ENCODE results near the gene BCOR. TPM values are rescaled to one million over a fixed set of nuclear protein-coding genes. Genes with fewer than 3 reads are reported as not detected.

BCOR gene
- total RNA-seq, 1 experiment from 2014 or later: 0.68 TPM

GRCh38 chrX:40041915-40042314, 55.8 kb downstream of the BCOR start:
- H3K36me3 ChIP-seq (ENCODE audit: low read depth): no peaks in the 10 kb centered on the region
- intact Hi-C loops (cut with micrococcal nuclease; ENCODE audit: unreplicated experiment): no loop called here
- no peaks in the 10 kb centered on the region for H3K79me2 ChIP-seq (ENCODE audit: low read depth)
- no peak overlapping the region for H3K27ac ChIP-seq
- no peaks in the 10 kb centered on the region for H3K9me3 ChIP-seq (ENCODE audit: insufficient read depth, low read depth)
- TF ChIP-seq, protein P1, sequence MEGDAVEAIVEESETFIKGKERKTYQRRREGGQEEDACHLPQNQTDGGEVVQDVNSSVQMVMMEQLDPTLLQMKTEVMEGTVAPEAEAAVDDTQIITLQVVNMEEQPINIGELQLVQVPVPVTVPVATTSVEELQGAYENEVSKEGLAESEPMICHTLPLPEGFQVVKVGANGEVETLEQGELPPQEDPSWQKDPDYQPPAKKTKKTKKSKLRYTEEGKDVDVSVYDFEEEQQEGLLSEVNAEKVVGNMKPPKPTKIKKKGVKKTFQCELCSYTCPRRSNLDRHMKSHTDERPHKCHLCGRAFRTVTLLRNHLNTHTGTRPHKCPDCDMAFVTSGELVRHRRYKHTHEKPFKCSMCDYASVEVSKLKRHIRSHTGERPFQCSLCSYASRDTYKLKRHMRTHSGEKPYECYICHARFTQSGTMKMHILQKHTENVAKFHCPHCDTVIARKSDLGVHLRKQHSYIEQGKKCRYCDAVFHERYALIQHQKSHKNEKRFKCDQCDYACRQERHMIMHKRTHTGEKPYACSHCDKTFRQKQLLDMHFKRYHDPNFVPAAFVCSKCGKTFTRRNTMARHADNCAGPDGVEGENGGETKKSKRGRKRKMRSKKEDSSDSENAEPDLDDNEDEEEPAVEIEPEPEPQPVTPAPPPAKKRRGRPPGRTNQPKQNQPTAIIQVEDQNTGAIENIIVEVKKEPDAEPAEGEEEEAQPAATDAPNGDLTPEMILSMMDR (conservative IDR thresholded peaks at IDR 0.05): no peak
- no peak for TF ChIP-seq EZH2 (IDR thresholded peaks at IDR 0.05; ENCODE audit: low read depth)
- no peaks in the 10 kb centered on the region for H3K4me1 ChIP-seq (replicated peaks; ENCODE audit: insufficient read depth)
- H3K9me2 ChIP-seq (ENCODE audit: insufficient read depth): no peaks in the 10 kb centered on the region
- BruUV-seq (replicated peaks): no TSS peak
- ChIA-PET CTCF (no interaction called here), POLR2A (ENCODE audit: unreplicated experiment) (no interaction called here)
- H3F3A ChIP-seq (ENCODE audit: insufficient read depth, low read depth): no peaks in the 10 kb centered on the region
- no peaks in the 10 kb centered on the region for H4K20me1 ChIP-seq (ENCODE audit: insufficient read depth)
- H3K4me2 ChIP-seq: no peak overlapping the region
- DNase-seq: no peak
- H3K4me3 ChIP-seq: no peak overlapping the region
- no peak overlapping the region for H2AFZ ChIP-seq
- H3K27me3 ChIP-seq (ENCODE audit: insufficient read depth, low read depth): no peaks in the 10 kb centered on the region

GRCh38 chrX:40040686-40041461, 56.9 kb downstream of the BCOR start:
- Histone ChIP-seq H3K9me3 (ENCODE audit: insufficient read depth, low read depth) (no peaks in the 10 kb centered on the region), H3F3A (ENCODE audit: insufficient read depth, low read depth) (no peaks in the 10 kb centered on the region), H3K4me2 (no peak overlapping the region), H3K79me2 (ENCODE audit: low read depth) (no peaks in the 10 kb centered on the region), H3K9me2 (ENCODE audit: insufficient read depth) (no peaks in the 10 kb centered on the region), H3K4me1 (replicated peaks; ENCODE audit: insufficient read depth) (no peaks in the 10 kb centered on the region), H3K36me3 (ENCODE audit: low read depth) (no peaks in the 10 kb centered on the region), H3K27ac (no peak overlapping the region), H3K4me3 (no peak overlapping the region), H2AFZ (no peak overlapping the region), H4K20me1 (ENCODE audit: insufficient read depth) (no peaks in the 10 kb centered on the region), H3K27me3 (ENCODE audit: insufficient read depth, low read depth) (no peaks in the 10 kb centered on the region)
- intact Hi-C loops (cut with micrococcal nuclease; ENCODE audit: unreplicated experiment): no loop called here
- POLR2A ChIA-PET (ENCODE audit: unreplicated experiment): no interaction called here
- CTCF ChIA-PET: no interaction called here
- DNase-seq: no peak
- BruUV-seq (replicated peaks): no TSS peak
- TF ChIP-seq EZH2 (IDR thresholded peaks at IDR 0.05; ENCODE audit: low read depth): no peak
- TF ChIP-seq, protein P1 (conservative IDR thresholded peaks at IDR 0.05): no peak

- Histone ChIP-seq H3K79me2 (ENCODE audit: low read depth) (no peaks in the 10 kb centered on the region), H3K4me3 (no peak overlapping the region), H3K4me2 (no peak overlapping the region), H2AFZ (no peak overlapping the region), H3K36me3 (ENCODE audit: low read depth) (no peaks in the 10 kb centered on the region), H3K4me1 (replicated peaks; ENCODE audit: insufficient read depth) (no peaks in the 10 kb centered on the region), H3F3A (ENCODE audit: insufficient read depth, low read depth) (no peaks in the 10 kb centered on the region), H3K9me3 (ENCODE audit: insufficient read depth, low read depth) (no peaks in the 10 kb centered on the region), H3K9me2 (ENCODE audit: insufficient read depth) (no peaks in the 10 kb centered on the region), H3K27ac (no peak overlapping the region), H3K27me3 (ENCODE audit: insufficient read depth, low read depth) (no peaks in the 10 kb centered on the region), H4K20me1 (ENCODE audit: insufficient read depth) (no peaks in the 10 kb centered on the region)
- no peak for DNase-seq
- intact Hi-C loops (cut with micrococcal nuclease; ENCODE audit: unreplicated experiment): no loop called here
- POLR2A ChIA-PET (ENCODE audit: unreplicated experiment): no interaction called here
- BruUV-seq (replicated peaks): no TSS peak
- TF ChIP-seq, protein P1 (conservative IDR thresholded peaks at IDR 0.05): no peak
- no peak for TF ChIP-seq EZH2 (IDR thresholded peaks at IDR 0.05; ENCODE audit: low read depth)
- CTCF ChIA-PET: no interaction called here
These were observed 57.9 kb downstream of the BCOR start for GRCh38 chrX:40039887-40040286.

Data from PC-9 (cell line).